OCI-LY7 (cell line): ENCODE results near the gene GRAMD2A.

Source experiments
- CTCF ChIP-seq: fragments of 200-600 bp; sonication (generic); conservative IDR thresholded peaks from 2 replicates; pipeline ENCODE4 v1.5.1; 2014; ENCODE audit warnings: mild to moderate bottlenecking, antibody characterized with exemption, low read length, moderate library complexity, mixed read lengths
- EZH2phosphoT487 ChIP-seq: fragments of 200-600 bp; sonication (generic); IDR thresholded peaks from 2 replicates; pipeline ENCODE4 v1.6.1; 2018; ENCODE audit warnings: low read depth, borderline replicate concordance, mild to moderate bottlenecking, mixed run types, antibody characterized with exemption, low read length, moderate library complexity, mixed read lengths

- no peak for TF ChIP-seq CTCF
- no peak for TF ChIP-seq EZH2phosphoT487
Observed at GRCh38 chr15:72205896-72206676, 8.5 kb upstream of the GRAMD2A start.
